Omental fat pad (tissue), 4 donors: ENCODE results near the gene CDS2. TPM values are rescaled to one million over a fixed set of nuclear protein-coding genes. Genes with fewer than 3 reads are reported as not detected.

Source experiments
- ATAC-seq: fragments of 150-250 bp; one replicate; pipeline ENCODE4 v1.9.1; 2016; ENCODE audit warnings: mild to moderate bottlenecking, moderate library complexity; ENCODE audit not compliant: low FRiP score
- DNase-seq: peaks from one replicate; pipeline ENCODE4 v3.0.0-alpha.2; 2019; ENCODE audit warnings: low spot score
- CTCF ChIP-seq, 3 donors: fragments of 450-650 bp; IDR thresholded peaks; one replicate each; pipeline ENCODE4 v1.5.1; 2016 to 2017; ENCODE audit warnings: antibody characterized with exemption in 3 of 3, mild to moderate bottlenecking in 3 of 3, moderate library complexity in 2 of 3
- total RNA-seq, 4 donors: library from RNA; depleted of rRNA; stranded (reverse); fragments of >200 nt; gene quantifications; one replicate each; pipeline ENCODE4 v1.1.0, GENCODE V29; 2016

The CDS2 gene
- total RNA-seq, result 10 to 100 TPM; 27.5 to 49.5 (median 35.5) TPM

- TF ChIP-seq CTCF (IDR thresholded peaks at IDR 0.05), result no peak
- DNase-seq (peak; percentile 99), ATAC-seq (peak; percentile 98)
These were observed at the start of gene CDS2 for GRCh38 chr20:5126512-5127203. Gene CDS2 (plus strand): TSS chr20:5127008. CDS start chr20:5127093, 85 bp downstream.

- no peak for ATAC-seq
- no peak for TF ChIP-seq CTCF (IDR thresholded peaks at IDR 0.05)
- no peak for DNase-seq
These were observed 48.9 kb upstream of the CDS2 start for GRCh38 chr20:5077761-5078387.

GRCh38 chr20:5078399-5078958, 48.3 kb upstream of the CDS2 start:
- no peak for TF ChIP-seq CTCF (IDR thresholded peaks at IDR 0.05)
- ATAC-seq, result peak; percentile 35

GRCh38 chr20:5080384-5080877, 46.4 kb upstream of the CDS2 start:
- no peak for TF ChIP-seq CTCF (IDR thresholded peaks at IDR 0.05)
- ATAC-seq (peak; percentile 67), DNase-seq (peak; percentile 54)

More at GRCh38 chr20:5078399-5078958, 48.3 kb upstream of the CDS2 start:
- no peak for DNase-seq

- ATAC-seq (no peak), DNase-seq (no peak)
- TF ChIP-seq CTCF (IDR thresholded peaks at IDR 0.05), result no peak
These were observed 41.4 kb upstream of the CDS2 start for GRCh38 chr20:5085380-5085779.

GRCh38 chr20:5088688-5089087, 38.1 kb upstream of the CDS2 start:
- no peak for TF ChIP-seq CTCF (IDR thresholded peaks at IDR 0.05)
- no peak for ATAC-seq
- DNase-seq, result no peak
